ENCODE data around the gene RCOR1. TPM values are rescaled to one million over a fixed set of nuclear protein-coding genes. Genes with fewer than 3 reads are reported as not detected.
"Not testable (repeated sequence)": the region's sequence is repeated elsewhere in the genome, so short reads cannot be mapped to it uniquely, and the experiment has no call there.

RCOR1 gene
- polyA plus RNA-seq, 1 donor (not counting 4 experiments of a cell fraction or from before 2014, with no cell fraction given) = 27.0 TPM

GRCh38 chr14:102616799-102617198 is 24.4 kb downstream of the RCOR1 start:
- H3K4me3 ChIP-seq (ENCODE audit: control insufficient read depth in 2 of 3, extremely low read depth in 1 of 3, insufficient read depth in 2 of 3, low read depth in 1 of 3, low read length in 3 of 3) = no peak overlapping the region
- dilution Hi-C loops (cut with MboI; ENCODE audit: extremely low pct_ligation_motif_present, low sequenced_read_pairs) = no loop called here
- H3K27ac ChIP-seq (ENCODE audit: control insufficient read depth, insufficient read depth, low read length) = no peak overlapping the region
- H3K9me1 ChIP-seq (ENCODE audit: control insufficient read depth, extremely low read depth, insufficient read depth, low read length) = peaks cover 3% of the 10 kb centered on the region
- peaks cover 3 to 7% of the 10 kb centered on the region in 2 experiments for H3K36me3 ChIP-seq (ENCODE audit: control insufficient read depth in 2 of 2, extremely low read depth in 1 of 2, insufficient read depth in 2 of 2, low read length in 2 of 2)
- FAIRE-seq (no peak), DNase-seq (ENCODE audit: low read depth, low spot score) (no peak)
- no peak overlapping the region for H2AFZ ChIP-seq (ENCODE audit: control insufficient read depth, low read length)
- H3K9ac ChIP-seq (ENCODE audit: control insufficient read depth, extremely low read depth, insufficient read depth, low read length) = no peak overlapping the region
- TF ChIP-seq CTCF (optimal IDR thresholded peaks at IDR 0.05 in 1 of 3, IDR thresholded peaks at IDR 0.05 in 1 of 3, conservative IDR thresholded peaks at IDR 0.05 in 1 of 3; ENCODE audit: extremely low read depth in 1 of 3, insufficient read depth in 2 of 3, low read length in 3 of 3) = no peak
- no peak for TF ChIP-seq EZH2 (IDR thresholded peaks at IDR 0.05; ENCODE audit: low read length)
- no peaks in the 10 kb centered on the region for H3K9me3 ChIP-seq (ENCODE audit: control insufficient read depth, low read depth, low read length)
- no peaks in the 10 kb centered on the region for H3K4me1 ChIP-seq (ENCODE audit: control insufficient read depth, extremely low read depth, insufficient read depth, low read length)
- peaks cover 8% of the 10 kb centered on the region for H4K20me1 ChIP-seq (ENCODE audit: control insufficient read depth, extremely low read depth, insufficient read depth, low read length)
- peaks cover 89% of the 10 kb centered on the region for H3K79me2 ChIP-seq (ENCODE audit: control insufficient read depth, insufficient read depth, low read length)
- no peaks in the 10 kb centered on the region for H3K27me3 ChIP-seq (ENCODE audit: control insufficient read depth, extremely low read depth, insufficient read depth, low read length)
- H3K4me2 ChIP-seq (ENCODE audit: control insufficient read depth, extremely low read depth, insufficient read depth, low read depth, low read length) = no peak overlapping the region

GRCh38 chr14:102619012-102619411 is 26.6 kb downstream of the RCOR1 start:
- H3K4me2 ChIP-seq (ENCODE audit: control insufficient read depth, extremely low read depth, insufficient read depth, low read depth, low read length); H3K9ac ChIP-seq (ENCODE audit: control insufficient read depth, extremely low read depth, insufficient read depth, low read length); H3K27ac ChIP-seq (ENCODE audit: control insufficient read depth, insufficient read depth, low read length); H3K4me3 ChIP-seq (ENCODE audit: control insufficient read depth in 2 of 3, extremely low read depth in 1 of 3, insufficient read depth in 2 of 3, low read depth in 1 of 3, low read length in 3 of 3); H4K20me1 ChIP-seq (ENCODE audit: control insufficient read depth, extremely low read depth, insufficient read depth, low read length); H3K9me3 ChIP-seq (ENCODE audit: control insufficient read depth, low read depth, low read length); H3K9me1 ChIP-seq (ENCODE audit: control insufficient read depth, extremely low read depth, insufficient read depth, low read length); dilution Hi-C loops (cut with MboI; ENCODE audit: extremely low pct_ligation_motif_present, low sequenced_read_pairs); H3K36me3 ChIP-seq (ENCODE audit: control insufficient read depth in 2 of 2, extremely low read depth in 1 of 2, insufficient read depth in 2 of 2, low read length in 2 of 2); DNase-seq (ENCODE audit: low read depth, low spot score); H3K27me3 ChIP-seq (ENCODE audit: control insufficient read depth, extremely low read depth, insufficient read depth, low read length); H3K4me1 ChIP-seq (ENCODE audit: control insufficient read depth, extremely low read depth, insufficient read depth, low read length); FAIRE-seq; H2AFZ ChIP-seq (ENCODE audit: control insufficient read depth, low read length): not testable (repeated sequence)
- H3K79me2 ChIP-seq (ENCODE audit: control insufficient read depth, insufficient read depth, low read length) = peaks cover 86% of the 10 kb centered on the region

- Histone ChIP-seq H4K20me1 (ENCODE audit: control insufficient read depth, extremely low read depth, insufficient read depth, low read length) (peaks cover 15% of the 10 kb centered on the region), H3K4me3 (ENCODE audit: control insufficient read depth in 2 of 3, extremely low read depth in 1 of 3, insufficient read depth in 2 of 3, low read depth in 1 of 3, low read length in 3 of 3) (no peak overlapping the region), H3K27me3 (ENCODE audit: control insufficient read depth, extremely low read depth, insufficient read depth, low read length) (no peaks in the 10 kb centered on the region), H2AFZ (ENCODE audit: control insufficient read depth, low read length) (no peak overlapping the region), H3K9me1 (ENCODE audit: control insufficient read depth, extremely low read depth, insufficient read depth, low read length) (peaks cover 3% of the 10 kb centered on the region), H3K9me3 (ENCODE audit: control insufficient read depth, low read depth, low read length) (no peaks in the 10 kb centered on the region), H3K4me1 (ENCODE audit: control insufficient read depth, extremely low read depth, insufficient read depth, low read length) (no peaks in the 10 kb centered on the region), H3K36me3 (ENCODE audit: control insufficient read depth in 2 of 2, extremely low read depth in 1 of 2, insufficient read depth in 2 of 2, low read length in 2 of 2) (peaks cover 3 to 7% of the 10 kb centered on the region in 2 experiments), H3K79me2 (ENCODE audit: control insufficient read depth, insufficient read depth, low read length) (peaks cover 89% of the 10 kb centered on the region), H3K27ac (ENCODE audit: control insufficient read depth, insufficient read depth, low read length) (no peak overlapping the region), H3K9ac (ENCODE audit: control insufficient read depth, extremely low read depth, insufficient read depth, low read length) (no peak overlapping the region), H3K4me2 (ENCODE audit: control insufficient read depth, extremely low read depth, insufficient read depth, low read depth, low read length) (no peak overlapping the region)
- FAIRE-seq (no peak), DNase-seq (ENCODE audit: low read depth, low spot score) (no peak)
- TF ChIP-seq CTCF (optimal IDR thresholded peaks at IDR 0.05 in 1 of 3, IDR thresholded peaks at IDR 0.05 in 1 of 3, conservative IDR thresholded peaks at IDR 0.05 in 1 of 3; ENCODE audit: extremely low read depth in 1 of 3, insufficient read depth in 2 of 3, low read length in 3 of 3) (no peak), EZH2 (IDR thresholded peaks at IDR 0.05; ENCODE audit: low read length) (no peak)
- dilution Hi-C loops (cut with MboI; ENCODE audit: extremely low pct_ligation_motif_present, low sequenced_read_pairs) = no loop called here
These were observed 28.0 kb downstream of the RCOR1 start for GRCh38 chr14:102620413-102620812.

Data from keratinocyte (primary cell).